Right renal pelvis (tissue), 4 donors: ENCODE results near the gene SF3B4. TPM values are rescaled to one million over a fixed set of nuclear protein-coding genes. Genes with fewer than 3 reads are reported as not detected.
A peak's percentile ranks its signal among the peaks of the same experiment; 100 is the strongest.

Experiments
- DNase-seq, 4 donors: peaks; one replicate each; pipeline ENCODE4 v3.0.0-alpha.2; 2013; ENCODE audit warnings: low read depth in 4 of 4, low spot score in 3 of 4, missing footprints in 1 of 4
- polyA plus RNA-seq, 4 donors: library from polyadenylated mRNA; unstranded; fragments of 120-200 nt; gene quantifications; one replicate each; pipeline ENCODE4 v1.2.1, GENCODE V29; 2013; ENCODE audit not compliant: insufficient read length in 4 of 4

Gene SF3B4
- polyA plus RNA-seq, 4 donors, result 79.1 to 96.8 (median 88.4) TPM

GRCh38 chr1:149934356-149934755, 6.8 kb upstream of the SF3B4 start:
- no peak for DNase-seq

DNA sequence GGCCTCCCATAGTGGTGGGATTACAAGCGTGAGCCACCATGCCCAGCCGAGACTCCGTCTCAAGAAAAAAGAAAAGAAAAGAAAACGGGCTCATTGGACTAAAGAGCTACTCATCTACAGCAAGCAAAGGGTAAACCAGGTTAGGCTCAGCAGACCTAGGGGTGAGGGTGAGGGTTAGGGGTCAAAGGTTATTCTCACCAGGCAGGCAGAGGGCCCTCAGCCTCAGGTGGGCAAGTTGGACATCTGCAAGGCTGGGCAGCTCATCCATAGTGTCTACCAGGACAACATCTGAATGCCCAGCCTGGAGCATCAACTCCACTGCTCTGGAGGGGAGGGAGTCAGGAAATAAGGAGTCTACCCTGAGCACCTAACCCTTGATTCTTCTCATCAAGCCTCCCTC, 5.6 kb upstream of the SF3B4 start:
- DNase-seq, result no peak

DNA sequence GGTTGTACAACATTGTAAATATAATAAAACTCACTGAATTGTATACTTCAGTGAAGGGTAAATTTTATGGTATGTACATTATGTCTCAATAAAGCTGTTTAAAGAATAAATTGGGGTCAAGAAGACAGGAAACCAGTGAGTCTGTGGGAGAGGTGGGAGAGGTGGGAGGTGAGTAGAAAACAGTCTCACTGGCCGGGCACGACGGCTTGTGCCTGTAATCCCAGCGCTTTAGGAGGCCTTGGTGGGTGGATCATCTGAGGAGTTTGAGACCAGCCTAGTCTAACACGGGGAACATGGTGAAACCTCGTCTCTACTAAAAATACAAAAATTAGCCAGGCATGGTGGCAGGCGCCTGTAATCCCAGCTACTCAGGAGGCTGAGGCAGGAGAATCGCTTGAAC, 4.9 kb upstream of the SF3B4 start:
- DNase-seq, result no peak

GRCh38 chr1:149931212-149931790, 3.7 kb upstream of the SF3B4 start:
- DNase-seq, result no peak

- no peak for DNase-seq
Observed at GRCh38 chr1:149929856-149930255, 2.3 kb upstream of the SF3B4 start.

GRCh38 chr1:149928401-149928724, 760 bp upstream of the SF3B4 start:
- DNase-seq, result no peak

GRCh38 chr1:149927056-149927562, 494 bp downstream of the SF3B4 start:
- DNase-seq, result no peak

- DNase-seq, result no peak
Observed at GRCh38 chr1:149926296-149926695, 1.3 kb downstream of the SF3B4 start.

DNA sequence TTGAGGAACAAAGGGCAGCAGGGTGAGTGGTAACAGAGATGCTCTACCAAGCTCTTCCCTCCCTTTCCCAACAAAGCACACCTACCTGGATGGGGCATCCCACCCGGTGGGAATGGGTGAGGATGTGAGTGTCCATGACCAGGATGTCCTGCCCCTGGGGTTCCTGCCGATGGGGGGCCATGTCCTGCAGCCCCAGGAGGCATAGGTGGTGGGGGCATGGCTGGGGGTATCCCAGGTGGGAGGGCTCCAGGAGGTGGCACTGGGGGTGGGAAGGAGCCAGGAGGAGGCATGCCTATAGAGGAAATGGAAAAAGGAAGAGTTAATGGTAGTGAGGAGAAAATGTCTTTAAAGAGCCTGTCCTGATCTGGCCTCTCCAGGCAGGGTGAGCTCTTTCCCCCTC, 1.9 kb downstream of the SF3B4 start:
- DNase-seq, result no peak

- DNase-seq, result no peak
Observed at GRCh38 chr1:149925345-149925744, 2.3 kb downstream of the SF3B4 start.

DNA sequence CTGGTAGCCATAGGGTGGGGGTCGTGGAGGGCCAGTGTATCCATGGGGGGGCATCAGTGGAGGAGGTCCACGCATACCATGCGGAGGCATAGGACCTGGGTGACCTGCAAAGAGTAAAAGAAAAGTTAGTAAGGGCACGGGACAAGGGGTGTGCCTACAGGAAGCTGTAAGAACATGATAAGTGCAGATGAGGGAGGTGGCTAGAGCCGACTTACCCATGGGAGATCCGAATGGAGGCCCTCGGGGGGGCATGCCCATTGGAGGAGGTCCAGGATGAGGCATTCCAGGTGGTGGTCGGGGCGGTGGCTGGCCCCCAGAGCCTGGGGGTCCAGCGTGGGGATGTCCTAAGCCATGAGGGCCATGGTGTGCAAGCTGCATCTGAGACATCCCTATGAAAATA, 4.0 kb downstream of the SF3B4 start:
- DNase-seq, result no peak

DNA sequence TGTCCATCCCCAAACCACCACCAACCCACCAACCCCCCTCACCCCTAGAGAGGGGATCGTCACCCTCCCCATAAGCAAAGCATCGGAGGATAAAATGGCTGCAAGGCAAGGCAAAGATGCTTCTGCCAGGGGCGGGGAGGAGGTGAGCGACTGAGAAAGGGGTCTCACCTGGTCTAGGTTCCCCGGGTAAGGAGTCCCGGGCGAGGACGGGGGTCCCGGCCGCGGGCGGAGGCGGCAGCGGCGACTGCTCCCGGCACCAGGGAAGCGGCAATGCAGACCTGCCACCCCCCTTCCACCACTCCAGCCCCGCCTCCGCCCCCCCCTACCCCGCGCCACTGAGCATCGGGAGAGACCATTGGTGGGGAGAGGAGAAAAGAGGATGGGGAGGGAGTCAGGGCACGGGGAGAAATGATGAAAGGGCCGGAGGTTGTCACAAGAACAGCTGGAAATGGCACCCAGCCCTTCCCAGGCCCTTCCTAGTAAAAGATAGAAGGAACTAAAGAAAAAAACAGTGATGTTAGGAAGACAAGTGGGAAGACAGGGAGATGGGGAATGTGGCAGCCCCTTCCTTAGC, 9.9 kb downstream of the SF3B4 start, which contains the start of gene SV2A:
TSS of gene SV2A (minus strand) at position 274 of the 574 bp plus-strand sequence. CDS start 4,004 bp downstream, outside the sequence.
- no peak for DNase-seq

- DNase-seq, result no peak
Observed at GRCh38 chr1:149916898-149917252, 10.7 kb downstream of the SF3B4 start.

DNA sequence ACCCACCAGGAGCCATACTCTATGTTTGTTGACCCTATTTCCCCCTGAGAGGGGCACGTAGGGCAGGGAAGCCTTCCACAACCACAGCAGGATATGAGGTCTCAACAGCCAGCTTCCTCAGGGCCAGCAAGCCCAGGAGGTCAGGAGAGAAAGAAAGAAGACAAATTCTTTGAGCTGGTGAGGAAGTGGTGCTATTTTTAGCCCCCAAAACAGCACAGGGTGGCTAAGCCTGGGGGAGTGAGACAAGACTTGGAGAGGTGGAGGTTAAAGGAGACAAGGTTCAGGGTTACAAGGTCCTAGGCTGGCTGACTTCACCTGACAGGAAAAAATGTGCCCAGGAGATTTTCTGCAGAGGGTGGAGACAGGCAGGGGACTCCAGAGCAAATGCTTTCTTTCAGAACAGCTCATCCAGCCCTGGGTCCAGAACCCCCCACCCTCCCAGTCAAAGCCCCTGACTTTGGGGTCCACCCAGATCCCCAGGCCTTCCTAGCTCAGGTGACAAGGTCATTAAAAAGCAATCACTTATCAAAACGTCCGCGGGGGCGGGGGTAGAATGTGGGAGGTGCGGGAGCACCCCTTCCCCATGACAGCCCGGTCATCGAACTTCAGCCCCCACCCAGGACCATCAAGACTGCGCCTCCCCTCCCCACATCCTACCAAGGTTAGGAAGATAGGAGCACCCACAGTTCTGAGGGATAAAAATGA, 11.3 kb downstream of the SF3B4 start:
- DNase-seq, result no peak

DNA sequence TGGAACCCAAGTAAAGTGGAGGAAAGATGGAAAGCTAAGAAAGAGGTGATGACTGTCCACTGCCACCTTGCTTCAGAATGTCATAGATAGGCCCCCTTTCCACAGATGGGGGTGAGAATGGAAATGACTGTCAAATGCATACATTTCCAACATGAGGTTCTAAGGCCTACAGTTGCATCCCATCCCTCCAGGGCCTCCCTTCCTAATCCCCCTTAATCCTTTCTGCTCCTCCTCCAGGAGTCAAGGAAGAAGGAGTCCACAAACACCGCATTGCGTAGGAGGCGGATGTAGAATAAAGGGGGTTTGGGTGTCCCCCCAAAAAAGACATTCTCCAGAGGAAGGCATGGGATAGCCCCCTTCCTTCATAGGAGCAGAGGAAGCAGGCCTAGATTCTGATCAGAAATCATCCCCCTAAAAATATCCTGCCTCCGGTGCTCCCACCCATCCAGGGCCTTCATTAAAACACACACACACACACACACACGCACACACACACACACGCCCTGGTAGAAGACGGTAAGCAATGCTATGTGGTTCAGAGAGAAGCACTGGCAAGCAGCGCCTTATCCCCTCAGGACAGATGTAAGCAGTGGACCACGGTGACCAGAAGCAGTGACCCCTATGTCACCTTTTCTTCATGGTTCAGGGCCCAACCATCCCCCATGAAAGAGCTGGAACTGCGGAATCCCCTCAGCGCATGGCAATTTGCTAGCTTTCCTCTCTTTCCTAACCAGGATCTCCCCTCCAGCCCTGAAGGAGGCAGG, 12.0 kb downstream of the SF3B4 start:
- no peak for DNase-seq

- DNase-seq, result no peak
Observed at GRCh38 chr1:149914545-149914944, 13.1 kb downstream of the SF3B4 start.

DNA sequence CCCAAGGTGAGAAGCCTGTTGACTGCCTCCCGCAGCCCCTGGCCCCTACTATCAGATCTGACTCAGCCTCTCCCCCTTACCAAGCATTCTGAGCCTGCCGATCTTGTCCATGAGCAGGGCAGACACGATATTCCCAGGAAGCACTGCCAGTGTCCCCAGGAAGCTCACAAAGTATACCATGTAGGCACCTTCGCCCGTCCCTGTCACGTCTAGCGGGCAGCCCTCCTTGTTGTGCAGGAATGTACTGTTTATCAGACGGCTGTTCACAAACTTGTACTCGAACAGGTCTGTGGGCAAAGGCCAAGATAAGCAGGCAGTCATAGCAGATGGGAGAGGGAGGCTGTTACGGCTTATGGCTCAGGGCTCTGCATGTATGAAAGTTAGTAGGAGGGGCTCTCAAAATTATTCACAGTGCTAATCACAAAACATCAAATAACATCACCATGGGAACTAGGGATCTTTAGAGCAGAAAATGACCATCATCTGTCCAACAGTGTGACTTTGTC, 21.0 kb downstream of the SF3B4 start:
- no peak for DNase-seq

- DNase-seq, result no peak
Observed at GRCh38 chr1:149903836-149904491, 23.6 kb downstream of the SF3B4 start.

DNA sequence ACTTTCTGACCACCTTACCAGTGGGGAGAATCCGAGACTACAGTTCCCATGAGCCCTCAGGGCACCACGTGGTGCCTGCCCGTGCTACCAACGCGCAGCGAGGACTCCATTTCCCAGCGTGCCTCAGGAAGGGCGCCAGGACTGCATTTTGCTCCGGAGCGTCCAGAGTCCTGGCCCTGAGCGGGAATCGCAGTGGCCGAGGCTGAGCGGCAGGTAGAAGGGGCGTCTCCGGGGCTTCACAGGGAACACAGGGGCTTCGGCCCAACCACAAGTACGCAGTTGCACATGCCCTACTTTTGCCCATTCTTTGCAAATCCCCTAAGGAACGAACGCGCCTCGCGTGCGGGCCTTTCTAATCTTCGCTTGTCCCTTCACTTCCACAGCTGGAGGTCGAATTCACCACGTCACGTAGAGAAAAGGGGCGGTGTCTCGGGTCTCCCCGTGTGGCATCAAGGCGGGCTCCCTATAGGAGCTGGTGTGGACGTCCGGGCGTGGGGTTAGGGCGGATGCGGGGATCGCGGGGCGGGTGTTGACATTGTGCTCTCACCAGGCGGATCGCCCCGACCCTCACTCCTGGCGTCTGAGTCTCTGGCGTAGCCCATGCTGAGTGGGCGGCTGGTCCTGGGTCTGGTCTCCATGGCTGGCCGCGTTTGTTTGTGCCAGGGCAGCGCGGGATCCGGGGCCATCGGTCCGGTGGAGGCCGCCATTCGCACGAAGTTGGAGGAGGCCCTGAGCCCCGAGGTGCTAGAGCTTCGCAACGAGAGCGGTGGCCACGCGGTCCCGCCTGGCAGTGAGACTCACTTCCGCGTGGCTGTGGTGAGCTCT, 27.9 kb downstream of the SF3B4 start, which contains the start of gene BOLA1:
TSS of gene BOLA1 (plus strand) at position 109 of the 825 bp plus-strand sequence. CDS start at position 601, 492 bp downstream.
- peak; percentile 87 to 91 (median 90) for DNase-seq

DNA sequence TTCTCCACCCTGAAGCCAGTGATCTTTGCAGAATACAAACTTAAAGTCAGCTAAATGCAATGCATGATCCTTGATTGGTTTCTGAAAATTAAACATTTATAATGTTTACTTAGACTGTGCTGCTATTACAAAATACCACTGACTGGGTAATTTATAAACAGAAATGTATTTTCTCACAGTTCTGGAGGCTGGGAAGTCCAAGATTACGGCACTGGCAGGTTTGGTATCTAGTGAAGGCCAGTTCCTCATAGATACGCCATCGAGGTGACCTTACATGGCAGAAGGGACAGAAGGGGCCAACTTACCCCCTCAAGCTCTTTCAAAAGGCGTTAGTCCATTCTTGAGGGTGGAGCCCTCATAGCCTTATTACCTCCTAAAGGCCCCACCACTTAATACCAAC, 31.0 kb downstream of the SF3B4 start:
- DNase-seq, result no peak
